ENCODE data around the gene MISP.

Gene MISP

GRCh38 chr19:798415-799075 is 47.6 kb downstream of the MISP start:
- no peak for FAIRE-seq

GRCh38 chr19:799076-799881 is 48.4 kb downstream of the MISP start:
- no peak for FAIRE-seq

- FAIRE-seq: no peak
These were observed 49.6 kb downstream of the MISP start for GRCh38 chr19:800360-801029.

GRCh38 chr19:801030-801860 is 50.3 kb downstream of the MISP start:
- FAIRE-seq: no peak

GRCh38 chr19:801861-802497 is 51.1 kb downstream of the MISP start:
- no peak for FAIRE-seq

GRCh38 chr19:802498-803098 is 51.7 kb downstream of the MISP start:
- no peak for FAIRE-seq

GRCh38 chr19:803099-803561 is 52.2 kb downstream of the MISP start:
- no peak for FAIRE-seq

- FAIRE-seq: no peak
These were observed 52.9 kb downstream of the MISP start for GRCh38 chr19:803686-804418.

- no peak for FAIRE-seq
These were observed 53.7 kb downstream of the MISP start for GRCh38 chr19:804419-805165.

- FAIRE-seq: no peak
These were observed 54.2 kb downstream of the MISP start for GRCh38 chr19:805166-805551.

- no peak for FAIRE-seq
These were observed 55.0 kb downstream of the MISP start for GRCh38 chr19:805600-806550.

GRCh38 chr19:806815-807421 is 56.0 kb downstream of the MISP start:
- FAIRE-seq: no peak

- FAIRE-seq: no peak
These were observed 56.9 kb downstream of the MISP start for GRCh38 chr19:807627-808422.

- no peak for FAIRE-seq
These were observed 57.5 kb downstream of the MISP start for GRCh38 chr19:808423-808775.

GRCh38 chr19:810077-810855 is 59.4 kb downstream of the MISP start:
- no peak for FAIRE-seq

GRCh38 chr19:810883-811489 is 60.1 kb downstream of the MISP start:
- no peak for FAIRE-seq
